AG09319 (cell line): Measurements from ENCODE around the gene SYCN.

Experiments used
- DNase-seq: peaks from one replicate; pipeline ENCODE4 v3.0.0-alpha.2; 2010; ENCODE audit warnings: low read depth; ENCODE audit errors: extremely low read depth
- TF ChIP-seq, protein P1 (sequence below): IDR thresholded peaks from 2 replicates; pipeline ENCODE4 v1.5.1; 2011; ENCODE audit warnings: low read depth, mild to moderate bottlenecking, inconsistent platforms, low read length, moderate library complexity

Gene SYCN

GRCh38 chr19:39174558-39175544 is 29.2 kb downstream of the SYCN start:
- TF ChIP-seq, protein P1, sequence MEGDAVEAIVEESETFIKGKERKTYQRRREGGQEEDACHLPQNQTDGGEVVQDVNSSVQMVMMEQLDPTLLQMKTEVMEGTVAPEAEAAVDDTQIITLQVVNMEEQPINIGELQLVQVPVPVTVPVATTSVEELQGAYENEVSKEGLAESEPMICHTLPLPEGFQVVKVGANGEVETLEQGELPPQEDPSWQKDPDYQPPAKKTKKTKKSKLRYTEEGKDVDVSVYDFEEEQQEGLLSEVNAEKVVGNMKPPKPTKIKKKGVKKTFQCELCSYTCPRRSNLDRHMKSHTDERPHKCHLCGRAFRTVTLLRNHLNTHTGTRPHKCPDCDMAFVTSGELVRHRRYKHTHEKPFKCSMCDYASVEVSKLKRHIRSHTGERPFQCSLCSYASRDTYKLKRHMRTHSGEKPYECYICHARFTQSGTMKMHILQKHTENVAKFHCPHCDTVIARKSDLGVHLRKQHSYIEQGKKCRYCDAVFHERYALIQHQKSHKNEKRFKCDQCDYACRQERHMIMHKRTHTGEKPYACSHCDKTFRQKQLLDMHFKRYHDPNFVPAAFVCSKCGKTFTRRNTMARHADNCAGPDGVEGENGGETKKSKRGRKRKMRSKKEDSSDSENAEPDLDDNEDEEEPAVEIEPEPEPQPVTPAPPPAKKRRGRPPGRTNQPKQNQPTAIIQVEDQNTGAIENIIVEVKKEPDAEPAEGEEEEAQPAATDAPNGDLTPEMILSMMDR: no peak
- no peak for DNase-seq

DNA sequence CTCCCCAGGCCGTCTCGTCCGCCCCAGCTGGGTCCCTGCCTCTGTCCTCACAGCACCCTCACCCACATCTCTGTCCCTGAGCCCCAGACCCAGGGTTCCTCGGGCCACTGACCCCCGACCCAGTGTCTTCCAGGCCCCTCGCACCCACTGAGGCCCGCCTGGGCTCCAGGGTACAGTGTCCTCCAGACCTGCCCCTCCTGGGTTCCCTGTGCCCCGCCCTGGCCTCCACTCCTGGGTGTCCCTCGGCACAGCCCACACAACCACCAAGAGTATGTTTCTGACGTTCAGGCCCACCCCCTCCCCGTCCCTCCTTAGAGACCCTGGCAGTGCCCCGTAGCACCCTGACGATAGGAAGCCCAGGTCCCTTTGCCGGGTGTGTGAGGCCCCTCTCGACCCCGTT is 29.9 kb downstream of the SYCN start:
- no peak for DNase-seq
- TF ChIP-seq, protein P1: no peak

DNA sequence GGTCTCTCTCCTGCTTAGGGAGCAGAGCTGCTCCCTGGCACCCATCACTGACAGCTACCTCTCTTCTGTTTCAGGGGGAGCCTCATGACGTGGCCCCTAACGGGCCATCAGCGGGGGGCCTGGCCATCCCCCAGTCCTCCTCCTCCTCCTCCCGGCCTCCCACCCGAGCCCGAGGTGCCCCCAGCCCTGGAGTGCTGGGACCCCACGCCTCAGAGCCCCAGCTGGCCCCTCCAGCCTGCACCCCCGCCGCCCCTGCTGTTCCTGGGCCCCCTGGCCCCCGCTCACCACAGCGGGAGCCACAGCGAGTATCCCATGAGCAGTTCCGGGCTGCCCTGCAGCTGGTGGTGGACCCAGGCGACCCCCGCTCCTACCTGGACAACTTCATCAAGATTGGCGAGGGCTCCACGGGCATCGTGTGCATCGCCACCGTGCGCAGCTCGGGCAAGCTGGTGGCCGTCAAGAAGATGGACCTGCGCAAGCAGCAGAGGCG is 30.5 kb downstream of the SYCN start:
- no peak for DNase-seq
- TF ChIP-seq, protein P1: no peak

DNA sequence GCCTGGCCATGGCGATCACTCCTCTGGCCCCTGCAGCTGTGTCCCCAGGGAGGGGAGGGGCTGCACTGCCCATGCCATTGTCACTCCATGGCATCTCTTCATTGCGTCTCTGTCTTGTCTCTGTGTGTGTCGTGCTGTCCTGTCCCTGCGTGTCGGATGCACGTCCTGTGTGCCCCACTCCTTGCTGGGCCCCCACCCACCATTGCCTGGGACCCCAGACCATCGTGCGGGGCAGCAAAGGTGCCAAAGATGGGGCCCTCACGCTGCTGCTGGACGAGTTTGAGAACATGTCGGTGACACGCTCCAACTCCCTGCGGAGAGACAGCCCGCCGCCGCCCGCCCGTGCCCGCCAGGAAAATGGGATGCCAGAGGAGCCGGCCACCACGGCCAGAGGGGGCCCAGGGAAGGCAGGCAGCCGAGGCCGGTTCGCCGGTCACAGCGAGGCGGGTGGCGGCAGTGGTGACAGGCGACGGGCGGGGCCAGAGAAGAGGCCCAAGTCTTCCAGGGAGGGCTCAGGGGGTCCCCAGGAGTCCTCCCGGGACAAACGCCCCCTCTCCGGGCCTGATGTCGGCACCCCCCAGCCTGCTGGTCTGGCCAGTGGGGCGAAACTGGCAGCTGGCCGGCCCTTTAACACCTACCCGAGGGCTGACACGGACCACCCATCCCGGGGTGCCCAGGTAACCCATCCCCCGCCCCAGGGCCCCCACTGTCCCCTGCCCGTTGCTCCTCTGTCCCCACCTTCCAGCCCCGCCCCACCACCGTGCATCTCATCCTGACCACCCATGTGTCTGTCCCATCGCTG is 31.2 kb downstream of the SYCN start:
- TF ChIP-seq, protein P1: no peak
- DNase-seq: no peak

- TF ChIP-seq, protein P1: no peak
- DNase-seq: no peak
These were observed 32.3 kb downstream of the SYCN start for GRCh38 chr19:39171479-39172465.

GRCh38 chr19:39170386-39171231 is 33.5 kb downstream of the SYCN start:
- TF ChIP-seq, protein P1: no peak

More at GRCh38 chr19:39170386-39171231, 33.5 kb downstream of the SYCN start:
- DNase-seq: no peak
